Lung (tissue), 12 donors: ENCODE data around the gene OGA. TPM values are rescaled to one million over a fixed set of nuclear protein-coding genes. Genes with fewer than 3 reads are reported as not detected.

Experiments used
- ATAC-seq: fragments of 200-7000 bp; cut with Tn5 transposase; one replicate; pipeline ENCODE4 v1.9.1; 2020; ENCODE audit warnings: moderate number of reproducible peaks; ENCODE audit not compliant: insufficient read depth, low FRiP score
- DNase-seq, 3 donors: peaks; one replicate each; pipeline ENCODE4 v3.0.0-alpha.2; 2013 to 2017
- H3K27ac ChIP-seq, 2 donors: one replicate each; pipeline ENCODE4 v1.5.1; 2013; ENCODE audit warnings: mild to moderate bottlenecking in 2 of 2, moderate library complexity in 2 of 2, control low read depth in 1 of 2, inconsistent platforms in 1 of 2, low read depth in 1 of 2, low read length in 1 of 2
- H3K27me3 ChIP-seq, 3 donors: one replicate each; pipeline ENCODE4 v1.5.1; 2013; ENCODE audit warnings: low read length in 2 of 3; ENCODE audit not compliant: control insufficient read depth in 3 of 3, insufficient read depth in 3 of 3
- H3K36me3 ChIP-seq, 4 donors: one replicate each; pipeline ENCODE4 v1.5.1; 2013; ENCODE audit warnings: low read length in 4 of 4, mild to moderate bottlenecking in 1 of 4, moderate library complexity in 1 of 4; ENCODE audit not compliant: control insufficient read depth in 4 of 4, insufficient read depth in 4 of 4
- H3K4me1 ChIP-seq, 5 donors: one replicate each; pipeline ENCODE4 v1.5.1; 2013; ENCODE audit warnings: low read length in 5 of 5, mild to moderate bottlenecking in 2 of 5, moderate library complexity in 1 of 5; ENCODE audit not compliant: control insufficient read depth in 5 of 5, insufficient read depth in 5 of 5
- H3K4me3 ChIP-seq: one replicate; pipeline ENCODE4 v1.5.1; 2013; ENCODE audit warnings: mild to moderate bottlenecking, control low read depth, moderate library complexity
- H3K9ac ChIP-seq, 2 donors: one replicate each; pipeline ENCODE4 v1.5.1; 2013; ENCODE audit warnings: low read length in 2 of 2, control low read depth in 1 of 2; ENCODE audit not compliant: insufficient read depth in 1 of 2
- H3K9me3 ChIP-seq, 4 donors: one replicate each; pipeline ENCODE4 v1.5.1; 2013; ENCODE audit warnings: low read length in 3 of 4, mild to moderate bottlenecking in 1 of 4, moderate library complexity in 1 of 4; ENCODE audit not compliant: control insufficient read depth in 4 of 4, insufficient read depth in 3 of 4
- WGBS, 2 donors: extraction: QIAGEN DNeasy Blood & Tissue Kit; methylation state at CpG; one replicate each; pipeline ENCODE4 v1.1.7; 2013; 5-methylcytosine and 5-hydroxymethylcytosine counted together
- polyA plus RNA-seq, 2 donors: library from polyadenylated mRNA; stranded (reverse); fragments of 200-250 nt; gene quantifications; one replicate each; pipeline ENCODE4 v1.2.1, GENCODE V29; 2013
- total RNA-seq, 2 donors: library from RNA; depleted of rRNA in 1 of 2; stranded (reverse); fragments of >200 nt in 1 of 2; gene quantifications; one replicate each; pipeline ENCODE4 v1.2.1, GENCODE V29; 2014 to 2021
- TF ChIP-seq, protein P1 (sequence below): IDR thresholded peaks from 2 replicates; pipeline ENCODE4 v1.5.1; 2012; ENCODE audit warnings: mild to moderate bottlenecking; ENCODE audit errors: control extremely low read depth, extremely low read depth
- donor health status: control.
- donor health status: control.
- donor health status: Bipolar disorder and iron deficiency.
- donor health status: healthy.
- donor health status: DM: yes; HTN: yes; CAD: no.

Gene OGA
- total and polyA plus RNA-seq, 4 donors, result 45.7 to 362 (median 69.7) TPM

DNA sequence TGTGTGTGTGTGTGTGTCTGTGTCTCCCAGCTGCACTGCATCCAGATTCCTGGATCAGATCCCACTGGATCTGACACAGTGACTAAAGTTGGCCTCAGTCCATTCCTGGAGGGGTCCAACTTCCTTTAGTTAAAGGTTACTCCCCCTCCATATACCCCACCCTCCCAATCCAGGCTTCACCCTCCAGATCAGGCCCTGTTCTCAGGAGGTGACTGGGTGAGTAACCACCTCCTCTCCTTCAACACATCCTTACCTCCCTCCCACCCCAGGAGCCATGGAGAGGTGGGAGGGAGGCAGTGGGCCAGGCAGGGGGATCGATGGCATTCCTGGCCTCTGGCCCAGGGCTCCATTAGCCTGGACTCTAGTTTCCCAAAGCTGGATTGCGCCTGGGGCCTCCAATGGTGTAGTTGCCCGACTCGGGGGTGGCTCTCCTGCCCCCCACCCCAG, 14.1 kb upstream of the OGA start:
- TF ChIP-seq, protein P1, sequence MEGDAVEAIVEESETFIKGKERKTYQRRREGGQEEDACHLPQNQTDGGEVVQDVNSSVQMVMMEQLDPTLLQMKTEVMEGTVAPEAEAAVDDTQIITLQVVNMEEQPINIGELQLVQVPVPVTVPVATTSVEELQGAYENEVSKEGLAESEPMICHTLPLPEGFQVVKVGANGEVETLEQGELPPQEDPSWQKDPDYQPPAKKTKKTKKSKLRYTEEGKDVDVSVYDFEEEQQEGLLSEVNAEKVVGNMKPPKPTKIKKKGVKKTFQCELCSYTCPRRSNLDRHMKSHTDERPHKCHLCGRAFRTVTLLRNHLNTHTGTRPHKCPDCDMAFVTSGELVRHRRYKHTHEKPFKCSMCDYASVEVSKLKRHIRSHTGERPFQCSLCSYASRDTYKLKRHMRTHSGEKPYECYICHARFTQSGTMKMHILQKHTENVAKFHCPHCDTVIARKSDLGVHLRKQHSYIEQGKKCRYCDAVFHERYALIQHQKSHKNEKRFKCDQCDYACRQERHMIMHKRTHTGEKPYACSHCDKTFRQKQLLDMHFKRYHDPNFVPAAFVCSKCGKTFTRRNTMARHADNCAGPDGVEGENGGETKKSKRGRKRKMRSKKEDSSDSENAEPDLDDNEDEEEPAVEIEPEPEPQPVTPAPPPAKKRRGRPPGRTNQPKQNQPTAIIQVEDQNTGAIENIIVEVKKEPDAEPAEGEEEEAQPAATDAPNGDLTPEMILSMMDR, result no peak

DNA sequence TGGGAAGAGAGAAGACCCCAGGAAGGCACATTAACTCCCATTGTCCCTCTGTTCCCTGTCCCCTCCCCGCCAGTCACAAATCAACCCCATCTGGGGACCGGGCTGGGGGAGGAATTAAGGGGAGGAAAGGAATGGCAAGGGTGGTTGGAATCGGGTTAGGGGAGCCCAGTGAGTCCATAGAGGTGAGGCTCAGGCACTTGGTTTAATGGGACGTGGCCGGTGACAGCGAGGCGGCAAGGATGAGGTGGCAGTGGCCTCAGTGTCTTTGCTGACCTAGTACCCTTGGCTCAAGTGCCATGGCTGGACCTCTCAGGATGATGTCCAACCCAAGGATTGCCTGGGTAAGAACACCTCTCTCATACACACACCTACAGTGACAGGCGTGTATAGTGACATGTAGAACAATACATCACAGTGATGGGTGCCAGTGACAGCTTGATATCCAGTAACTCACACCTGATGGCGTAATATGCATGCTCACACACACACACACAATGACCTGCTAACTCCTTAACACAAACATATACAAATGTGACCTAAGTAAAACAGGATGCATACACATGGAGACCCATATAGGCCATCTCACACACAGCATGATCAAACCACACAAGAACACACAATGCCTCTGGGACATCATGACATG, 13.0 kb upstream of the OGA start:
- Histone ChIP-seq H3K9ac (peak overlapping the region; percentile 21 to 27), H3K27me3 (no peaks in the 10 kb centered on the region), H3K27ac (peak overlapping the region in 1 of 2 donors; percentile 46), H3K36me3 (no peaks in the 10 kb centered on the region), H3K9me3 (no peaks in the 10 kb centered on the region), H3K4me1 (peaks cover 0 to 38% (median 14%) of the 10 kb centered on the region in 5 donors), H3K4me3 (peak overlapping the region; percentile 60)
- ATAC-seq (no peak), DNase-seq (no peak)
- TF ChIP-seq, protein P1, result no peak
- 48 to 55% methylated on average over 9 of the region's 9 CpGs for WGBS, 2 donors

More for the DNA sequence above, 14.1 kb upstream of the OGA start:
- Histone ChIP-seq H3K4me1 (peaks cover 0 to 38% (median 14%) of the 10 kb centered on the region in 5 donors), H3K4me3 (no peak overlapping the region), H3K27me3 (no peaks in the 10 kb centered on the region), H3K36me3 (no peaks in the 10 kb centered on the region), H3K9me3 (no peaks in the 10 kb centered on the region), H3K9ac (no peak overlapping the region), H3K27ac (no peak overlapping the region)
- DNase-seq, result peak; percentile 77 to 92 (median 87)
- WGBS, 2 donors, result 67 to 77% methylated on average over 4 of the region's 4 CpGs
- no peak for ATAC-seq

DNA sequence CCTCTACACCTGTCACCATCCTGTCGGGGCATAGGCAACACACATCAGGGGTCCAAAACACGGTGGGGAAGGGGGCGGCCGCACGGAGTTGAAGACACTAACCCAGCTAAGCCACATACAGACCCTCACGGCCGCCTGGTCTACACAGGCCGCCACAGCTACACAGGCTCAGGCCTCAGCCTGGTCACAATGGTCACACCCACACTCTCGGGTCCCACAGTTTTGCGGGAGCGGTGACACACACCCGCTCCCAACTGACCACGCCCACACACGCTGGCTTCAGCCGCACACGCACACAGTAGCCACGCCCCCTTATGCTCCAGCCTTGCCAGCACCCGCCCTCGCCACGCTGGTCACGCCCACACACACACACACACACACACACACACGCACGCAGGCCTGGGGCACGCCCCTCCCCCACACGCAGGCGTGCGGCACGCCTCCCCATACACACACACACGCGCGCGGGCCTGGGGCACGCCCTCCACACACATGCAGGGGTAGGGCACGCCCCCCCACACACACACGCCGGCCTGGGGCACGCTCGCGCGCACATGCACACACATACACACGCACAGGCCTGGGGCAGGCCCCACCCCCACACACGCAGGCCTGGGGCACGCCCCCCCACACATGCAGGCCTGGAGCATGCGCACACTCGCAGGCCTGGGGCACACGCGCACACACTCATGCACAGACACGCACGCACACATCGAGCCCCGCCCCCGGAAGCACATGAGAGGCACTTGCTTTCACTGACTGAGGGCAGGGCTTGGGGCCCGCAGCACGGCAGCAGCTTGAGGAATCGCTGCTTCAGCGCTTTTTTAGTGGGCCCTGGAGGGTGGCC, 12.3 kb upstream of the OGA start:
- H3K36me3 ChIP-seq, result peaks cover 0 to 2% (median 0%) of the 10 kb centered on the region in 4 donors
- H3K27ac ChIP-seq, result peak overlapping the region in 1 of 2 donors; percentile 54
- no peaks in the 10 kb centered on the region for H3K9me3 ChIP-seq
- DNase-seq, result peak; percentile 92 to 95 (median 93)
- H3K27me3 ChIP-seq, result no peaks in the 10 kb centered on the region
- WGBS, 2 donors, result 1% methylated on average over 43 to 56 of the region's 56 CpGs
- peaks cover 0 to 38% (median 14%) of the 10 kb centered on the region in 5 donors for H3K4me1 ChIP-seq
- H3K9ac ChIP-seq, result peak overlapping the region; percentile 21 to 61
- peak overlapping the region; percentile 60 for H3K4me3 ChIP-seq
- TF ChIP-seq, protein P1, result no peak
- peak; percentile 83 for ATAC-seq
